Fibroblast of peridontal ligament (primary cell): Measurements from ENCODE around the gene COL4A5.
"Not testable (repeated sequence)": the region's sequence is repeated elsewhere in the genome, so short reads cannot be mapped to it uniquely, and the experiment has no call there.

Experiments
- DNase-seq: peaks from one replicate; pipeline ENCODE4 v3.0.0-alpha.2; 2010; ENCODE audit errors: extremely low read depth

Gene COL4A5

DNA sequence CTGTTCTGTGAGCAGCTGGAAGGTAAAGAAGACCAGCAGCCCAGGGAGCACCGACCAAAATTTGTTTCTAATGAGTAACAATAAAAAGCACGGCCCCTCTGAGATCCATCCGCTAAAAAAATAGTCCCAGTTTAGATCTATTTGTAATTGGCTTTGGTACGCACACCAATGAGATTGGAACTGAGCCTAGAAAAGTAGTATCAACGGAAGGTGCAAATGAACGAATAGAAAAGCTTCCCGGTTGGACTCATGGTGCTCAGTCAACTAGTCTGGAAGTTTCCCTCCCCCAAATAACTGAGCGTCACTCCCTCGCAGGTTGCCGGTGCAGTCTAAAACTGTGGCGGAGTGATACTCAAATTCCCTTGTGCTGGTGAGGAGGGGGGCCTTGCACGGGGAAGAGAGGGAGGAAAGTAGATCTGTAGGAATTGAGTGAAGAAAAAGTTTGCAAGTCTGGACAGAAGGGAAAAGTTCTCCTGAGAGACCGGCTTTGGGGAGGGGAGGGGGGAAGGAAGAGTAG, at the start of gene COL4A5:
Gene COL4A5, plus strand, starts transcription at position 413 of the 517 bp plus-strand sequence. CDS start 288 bp downstream, outside the sequence.
- DNase-seq: peak; percentile 0

DNA sequence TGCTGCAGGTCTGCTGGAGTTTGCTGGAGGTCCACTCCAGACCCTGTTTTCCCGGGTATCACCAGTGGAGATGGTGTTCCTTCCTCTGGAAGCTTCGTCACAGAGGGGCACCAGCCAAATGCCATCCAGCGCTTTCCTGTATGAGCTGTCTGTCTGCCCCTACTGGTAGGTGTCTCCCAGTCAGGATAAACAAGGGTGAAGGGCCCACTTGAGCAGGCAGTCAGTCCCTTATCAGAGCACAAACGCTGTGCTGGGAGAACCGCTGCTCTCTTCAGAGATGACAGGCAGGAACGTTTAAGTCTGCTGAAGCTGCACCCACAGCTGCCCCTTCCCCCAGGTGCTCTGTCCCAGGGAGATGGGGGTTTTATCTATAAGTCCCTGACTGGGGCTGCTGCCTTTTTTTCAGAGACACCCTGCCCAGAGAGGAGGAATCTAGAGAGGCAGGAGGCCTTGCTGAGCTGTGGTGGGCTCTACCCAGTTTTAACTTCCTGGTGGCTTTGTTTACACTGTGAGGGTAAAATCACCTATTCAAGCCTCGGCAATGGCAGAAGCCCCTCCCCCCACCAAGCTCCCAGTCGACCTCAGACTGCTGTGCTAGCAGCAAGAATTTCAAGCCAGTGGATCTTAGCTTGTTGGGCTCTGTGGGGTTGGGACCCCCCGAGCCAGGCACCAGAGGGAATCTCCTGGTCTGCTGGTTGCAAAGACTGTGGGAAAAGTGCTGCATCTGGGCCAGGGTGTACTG, 48.5 kb upstream of the COL4A5 start:
- DNase-seq: not testable (repeated sequence)

DNA sequence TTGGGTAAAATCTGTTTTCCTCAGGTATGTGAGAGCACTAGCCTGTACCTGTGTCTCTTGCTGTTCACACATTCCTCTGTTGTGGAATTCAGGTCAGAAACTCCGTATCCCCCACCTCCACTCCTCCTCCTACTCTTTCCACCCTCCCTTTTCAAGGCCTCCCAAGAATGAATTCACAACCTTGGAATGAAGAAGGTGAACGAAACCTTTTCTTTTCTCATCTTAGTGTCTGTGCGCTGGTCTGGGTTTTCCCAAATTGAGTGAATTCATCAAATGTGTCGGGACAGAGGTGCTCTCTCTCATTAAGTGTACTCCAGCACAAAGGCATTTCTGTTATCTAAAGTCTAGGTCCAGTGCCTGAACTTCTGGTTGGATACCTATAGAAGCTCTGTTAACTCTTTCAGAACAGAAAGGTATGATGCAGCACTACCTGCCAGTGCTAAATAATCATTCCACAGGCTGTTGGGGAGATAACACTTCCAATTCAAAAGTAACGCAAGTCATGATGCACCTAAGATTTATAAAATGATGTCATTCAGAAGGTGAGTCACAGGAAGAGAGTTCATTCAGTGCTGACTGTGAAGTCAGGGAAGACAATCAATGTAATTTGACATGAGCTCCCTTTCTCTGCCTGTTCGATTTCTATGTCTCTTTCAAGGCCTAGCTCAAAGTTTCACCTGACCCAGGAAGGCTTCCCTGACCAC, 43.3 kb upstream of the COL4A5 start:
- DNase-seq: no peak

DNA sequence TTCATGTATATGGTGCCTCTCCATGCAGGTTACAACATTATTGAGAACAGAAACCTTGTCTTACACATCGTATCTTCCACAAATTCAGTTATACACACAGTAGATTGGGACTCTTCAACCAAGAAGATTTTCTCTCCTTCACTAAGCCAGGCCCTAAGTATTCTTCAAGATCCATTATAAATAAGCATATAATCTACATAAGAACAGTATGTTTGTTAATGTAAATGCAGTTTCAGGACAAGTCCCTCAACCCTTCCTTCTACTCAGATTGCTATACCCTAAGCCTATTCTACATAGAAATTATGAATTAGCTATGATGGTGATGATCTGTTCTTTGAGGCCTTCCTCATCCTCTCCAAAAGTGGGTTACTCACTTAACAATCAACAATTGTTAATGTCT, 42.7 kb upstream of the COL4A5 start:
- no peak for DNase-seq

DNA sequence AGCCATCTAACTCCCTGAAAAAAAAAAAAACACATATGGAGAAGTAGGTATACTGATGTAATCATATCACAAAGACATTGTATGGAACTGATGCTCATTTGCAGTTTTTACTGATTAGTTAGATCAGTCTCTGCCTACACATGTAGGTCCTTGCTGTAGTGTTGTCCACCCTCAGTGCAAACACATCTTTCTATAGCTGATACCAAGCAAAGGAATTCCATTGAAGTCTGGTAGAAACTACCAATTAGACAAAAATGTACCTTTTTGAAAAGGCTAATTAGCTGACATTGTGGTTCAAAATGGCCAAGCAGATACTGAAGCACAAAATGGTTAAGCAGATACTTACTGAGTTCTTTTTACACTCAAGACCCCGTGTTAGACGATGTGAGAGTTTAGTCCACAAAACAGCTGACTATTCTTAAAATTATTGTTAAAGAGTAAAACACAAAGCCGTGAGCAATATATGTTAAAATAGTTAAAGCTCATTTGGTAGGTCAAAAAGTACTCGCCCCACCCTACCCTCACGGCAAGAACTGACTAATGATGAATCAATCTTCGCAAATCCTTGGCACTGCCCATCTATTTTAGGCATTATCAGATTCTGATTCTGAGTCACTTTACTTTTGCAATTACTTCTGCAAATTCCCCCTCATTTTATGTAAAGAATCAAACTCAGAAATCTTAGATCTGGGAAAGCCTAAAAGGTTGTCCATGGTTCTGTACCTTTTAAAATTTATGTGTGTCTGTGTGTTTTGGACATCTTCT, 41.8 kb upstream of the COL4A5 start:
- DNase-seq: no peak

DNA sequence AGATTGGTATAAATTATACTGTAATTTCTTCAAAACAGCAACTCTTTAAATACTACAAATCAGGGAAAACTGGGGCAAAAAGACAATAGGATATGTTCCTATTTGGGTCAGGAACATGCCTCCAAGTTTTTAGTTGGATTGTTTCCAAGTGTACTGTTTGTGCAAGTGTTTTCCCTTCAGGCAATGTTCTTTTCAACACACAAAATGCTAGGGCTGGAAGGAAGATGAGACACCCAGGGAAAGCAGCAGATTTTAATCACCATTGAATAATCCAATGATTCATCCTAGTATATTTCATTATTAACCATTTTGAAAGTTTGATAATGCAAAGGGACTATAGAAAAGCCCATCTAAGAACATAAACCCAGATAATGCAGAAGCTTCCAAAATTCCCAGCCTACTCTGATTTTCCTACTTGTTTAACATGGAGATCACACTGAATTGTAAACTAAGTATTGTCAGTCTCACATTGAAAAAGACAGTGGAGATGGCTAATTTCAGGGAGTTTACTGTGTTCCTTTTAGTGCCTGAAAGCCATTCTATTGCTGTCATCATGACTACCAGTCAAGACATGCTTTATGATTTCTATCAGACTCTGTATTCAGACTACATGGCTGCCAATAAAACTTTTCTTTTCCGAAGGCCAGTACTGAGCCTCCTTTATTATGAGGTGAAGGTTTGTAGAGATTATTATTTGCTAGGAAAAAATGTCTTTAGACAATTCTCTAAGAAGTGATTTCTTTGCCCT, 40.0 kb upstream of the COL4A5 start:
- DNase-seq: no peak

DNA sequence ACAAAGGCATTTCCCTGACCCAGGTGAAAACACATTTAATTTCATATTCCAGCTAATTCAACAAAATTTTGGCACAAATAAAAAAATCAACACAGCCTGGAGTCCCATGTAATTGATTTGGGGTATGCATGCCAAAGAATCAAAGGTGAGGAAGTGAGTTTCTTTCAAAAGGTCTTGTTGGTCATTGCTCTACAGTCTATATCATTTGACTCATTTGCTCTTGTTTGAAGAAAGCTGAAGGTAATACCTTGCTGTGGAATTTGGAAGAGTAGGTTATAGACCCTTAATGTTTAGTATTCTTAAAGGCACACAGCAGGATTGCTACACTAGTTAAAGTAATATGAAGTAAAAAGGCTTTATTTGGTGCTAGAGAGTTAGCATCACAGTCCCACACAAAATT, 26.9 kb upstream of the COL4A5 start:
- no peak for DNase-seq

DNA sequence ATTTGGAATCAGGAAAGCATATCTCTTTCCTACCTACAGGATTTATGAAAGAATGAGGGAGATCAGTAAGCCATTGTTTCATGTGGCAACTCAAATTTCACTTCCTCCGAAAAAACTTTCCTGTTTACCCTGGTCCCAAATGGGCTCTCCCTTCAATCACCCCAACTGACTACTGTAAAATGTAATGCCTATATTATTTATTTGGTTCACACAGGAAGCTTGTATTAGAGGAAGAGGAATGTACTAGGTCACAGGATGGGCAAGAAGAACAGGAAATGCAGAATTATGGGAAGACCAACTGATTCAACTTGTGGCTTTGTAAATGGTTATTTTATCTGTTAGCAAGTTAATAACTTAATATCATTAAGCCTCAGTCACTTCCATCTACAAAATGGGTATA, 24.5 kb upstream of the COL4A5 start:
- DNase-seq: no peak

DNA sequence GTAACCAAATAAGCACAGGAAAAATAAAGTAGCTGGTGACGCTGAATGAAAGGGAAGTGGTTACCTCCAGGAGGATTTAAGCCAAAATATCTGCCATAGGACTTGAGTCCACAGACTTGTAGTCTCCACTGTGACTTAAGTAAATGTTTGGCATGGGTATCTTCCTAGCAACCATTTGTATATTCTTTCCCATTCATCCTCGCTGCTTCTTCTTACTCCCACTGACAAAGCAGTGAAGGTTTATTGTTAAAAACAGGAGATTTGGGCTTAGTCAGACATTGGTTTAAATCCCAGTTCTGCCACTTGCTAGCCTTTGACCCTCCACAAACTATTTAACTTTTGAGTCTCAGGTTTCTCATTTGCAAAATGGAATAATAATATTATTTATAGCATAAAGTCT, 23.7 kb upstream of the COL4A5 start:
- DNase-seq: no peak

DNA sequence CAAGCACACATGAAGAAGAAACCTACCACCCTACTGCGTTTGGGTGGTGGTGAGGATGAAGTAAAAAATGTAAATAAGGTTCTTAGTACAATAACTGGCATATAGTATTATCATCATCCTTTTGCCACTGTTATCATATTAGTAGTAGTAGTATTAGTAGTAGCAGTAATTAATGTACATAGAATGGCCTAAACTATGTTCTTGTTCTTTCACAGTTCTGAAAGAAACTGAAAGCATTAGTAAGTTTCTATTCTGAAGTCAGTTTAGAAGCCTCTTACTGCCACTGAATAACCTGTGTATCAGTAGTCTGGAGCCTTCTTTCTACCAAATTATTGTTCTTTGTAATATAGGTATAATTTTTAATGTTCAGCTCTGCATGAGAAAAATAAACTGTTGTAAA, 22.4 kb upstream of the COL4A5 start:
- no peak for DNase-seq

DNA sequence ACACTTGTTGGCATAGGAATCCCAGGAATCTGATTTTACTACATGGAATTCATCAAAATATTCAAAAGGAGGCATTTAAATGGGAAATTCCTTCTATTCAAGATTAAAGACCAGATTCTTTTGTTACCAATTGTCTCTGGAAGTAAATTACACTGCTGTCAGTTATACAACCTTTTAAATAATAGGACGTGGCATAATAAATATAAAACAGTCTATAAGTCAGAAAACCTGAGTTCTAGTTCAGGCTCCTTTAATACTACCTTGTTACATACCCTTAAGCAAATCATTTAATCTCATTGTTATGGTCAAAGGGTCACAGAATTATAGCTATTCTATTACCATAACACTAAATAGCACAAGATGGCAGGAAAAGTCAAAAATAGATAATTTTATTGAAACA, 20.2 kb upstream of the COL4A5 start:
- no peak for DNase-seq

DNA sequence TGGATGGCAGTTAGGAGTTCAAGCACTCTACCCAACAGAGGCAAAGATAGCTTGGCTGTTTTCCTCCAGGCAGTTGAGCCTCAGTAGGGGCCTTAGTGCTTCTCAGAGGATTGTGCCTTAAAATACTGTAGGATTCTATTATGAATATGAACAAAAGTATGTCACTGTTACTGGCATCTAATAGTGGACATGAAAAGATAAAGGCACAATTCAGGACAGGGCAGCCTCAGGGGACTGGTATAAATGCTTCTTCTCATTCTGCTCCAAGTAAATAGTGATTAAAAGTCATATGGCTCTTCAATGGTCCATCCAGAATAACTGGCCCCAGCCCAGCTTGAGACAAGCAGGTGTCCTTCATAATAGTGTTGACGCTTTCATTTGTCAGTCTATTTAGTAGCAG, 19.2 kb upstream of the COL4A5 start:
- DNase-seq: no peak

DNA sequence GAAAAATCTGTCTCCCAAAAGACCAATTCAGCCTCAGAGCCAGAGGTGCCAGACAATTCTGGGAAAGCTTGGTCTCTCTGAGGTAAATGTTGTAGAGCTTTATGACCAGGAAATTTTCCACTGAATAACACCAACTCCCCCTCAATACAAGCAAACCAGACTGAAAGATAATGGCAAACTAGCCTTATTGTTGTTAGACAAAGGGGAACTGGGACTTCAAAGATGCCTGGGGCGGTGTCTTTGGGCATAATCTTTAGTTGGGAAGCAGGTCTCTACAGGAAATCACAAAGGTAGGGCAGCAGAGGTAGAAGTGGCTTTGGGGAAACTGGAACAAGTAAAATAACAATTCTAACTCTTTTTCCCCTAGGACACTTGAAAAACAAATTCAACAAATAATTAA, 13.4 kb upstream of the COL4A5 start:
- DNase-seq: no peak

DNA sequence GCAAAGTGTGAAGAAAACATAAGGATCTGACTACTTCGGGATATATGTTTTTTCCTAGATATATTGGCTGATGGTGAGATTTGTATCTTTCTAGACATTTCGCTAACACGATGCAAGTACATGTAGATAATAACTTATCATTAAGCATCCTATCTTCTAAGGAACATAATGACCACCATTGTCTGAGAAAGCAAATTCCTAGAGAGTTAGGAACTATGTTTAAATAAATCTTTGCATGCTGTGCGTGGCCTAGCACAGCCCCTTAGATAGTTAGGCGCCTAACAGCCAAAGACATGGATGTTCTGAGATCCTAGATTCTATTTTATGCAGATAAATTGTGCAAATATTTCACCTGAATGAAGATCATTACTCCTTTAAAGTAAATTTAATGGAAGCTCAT, 4.4 kb upstream of the COL4A5 start:
- no peak for DNase-seq

DNA sequence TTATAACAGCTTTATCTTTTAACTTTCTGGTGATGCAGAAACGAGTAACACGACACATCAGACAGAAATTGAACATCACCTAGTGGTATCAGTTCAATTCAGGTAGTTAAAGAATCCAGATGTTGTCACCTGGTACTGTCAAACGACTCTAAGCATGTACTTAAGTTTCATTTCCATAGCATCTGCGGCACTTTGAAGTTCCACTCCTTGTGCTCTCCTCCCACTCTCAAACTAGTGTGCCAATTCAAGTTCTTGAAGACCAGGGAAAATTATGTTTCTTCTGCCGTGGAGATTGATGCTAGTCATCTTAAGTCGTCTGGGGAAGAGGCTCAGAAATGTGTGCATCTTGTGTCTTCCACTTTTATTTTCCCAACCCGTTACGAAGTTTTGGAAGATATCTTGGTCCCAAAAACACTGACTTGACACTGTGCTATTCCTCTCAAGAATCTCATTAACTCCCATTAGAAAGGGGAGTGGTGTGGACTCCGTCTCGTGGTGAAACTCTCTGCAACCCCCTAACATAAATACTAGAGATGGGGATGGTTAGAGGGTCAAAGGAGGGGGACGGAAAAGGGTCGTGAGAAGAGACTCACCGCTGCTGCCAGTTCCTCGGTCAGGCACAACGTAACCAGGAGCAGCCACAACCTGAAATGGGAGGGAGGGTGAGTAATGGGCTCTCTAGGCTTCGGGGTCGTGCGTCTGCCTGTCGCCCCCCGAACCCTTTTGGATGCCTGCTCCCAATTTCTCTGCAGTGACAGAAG, 2.1 kb upstream of the COL4A5 start:
- DNase-seq: no peak

DNA sequence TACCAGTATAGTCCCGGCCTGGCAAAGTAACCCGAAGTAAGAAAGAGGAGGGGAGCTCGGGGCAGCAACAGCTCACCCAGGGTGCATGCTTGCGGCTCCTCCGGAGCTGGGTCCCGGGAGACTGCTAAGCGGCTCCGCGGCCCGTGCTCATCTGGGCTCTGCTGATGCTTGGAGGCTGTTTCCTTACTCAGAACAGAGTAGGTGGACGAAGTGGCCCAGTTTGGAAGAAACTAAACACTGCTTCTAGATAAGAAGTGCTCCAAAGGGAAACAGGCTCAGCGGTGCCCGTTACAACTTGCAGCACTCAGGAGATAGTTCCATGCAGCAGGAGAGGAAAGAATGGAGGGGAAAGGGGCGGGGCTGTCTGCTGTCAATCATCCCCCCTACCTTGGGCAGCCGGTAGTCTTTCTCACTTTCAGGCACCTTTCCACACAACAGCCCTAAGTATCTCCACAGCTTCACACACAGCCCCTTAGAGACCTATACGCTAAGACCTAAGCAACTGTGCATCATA, 1.5 kb upstream of the COL4A5 start, which contains the start of gene COL4A6:
Gene COL4A6, minus strand, starts transcription at position 313 of the 514 bp plus-strand sequence. Its CDS starts 226 bp downstream, at position 87.
- no peak for DNase-seq

DNA sequence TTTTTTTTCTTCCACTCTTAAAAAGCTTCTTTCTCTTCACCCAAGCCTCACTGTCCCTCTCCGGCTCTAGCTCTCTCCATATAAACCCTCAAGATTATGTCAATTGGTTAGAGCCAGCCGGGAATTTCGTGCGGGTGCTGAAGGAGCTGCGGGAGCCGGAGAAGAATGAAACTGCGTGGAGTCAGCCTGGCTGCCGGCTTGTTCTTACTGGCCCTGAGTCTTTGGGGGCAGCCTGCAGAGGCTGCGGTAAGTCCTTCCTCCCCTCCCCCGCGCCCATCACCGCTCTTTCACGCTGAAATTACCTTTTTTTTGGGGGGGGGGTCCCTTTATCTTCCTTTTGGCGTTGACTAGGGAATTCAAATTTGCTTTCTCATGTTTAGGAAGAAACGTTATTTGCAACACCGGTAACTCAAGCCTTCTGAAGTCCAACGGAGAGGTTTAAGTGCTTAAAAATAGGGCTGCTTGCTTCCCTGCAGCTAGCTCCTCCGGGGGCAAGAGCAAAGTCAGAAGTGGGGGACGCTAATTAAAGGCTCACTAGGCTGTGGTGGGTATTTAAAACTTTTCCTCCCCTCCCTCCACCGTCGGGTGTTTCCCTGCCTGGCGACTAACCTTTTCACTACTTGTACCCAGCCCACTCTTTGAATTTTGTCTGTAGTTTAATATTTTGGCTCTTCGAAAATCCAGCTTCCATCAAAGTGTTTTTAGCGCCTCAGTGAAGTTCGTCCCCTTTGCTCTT, 491 bp downstream of the COL4A5 start:
- DNase-seq: no peak

DNA sequence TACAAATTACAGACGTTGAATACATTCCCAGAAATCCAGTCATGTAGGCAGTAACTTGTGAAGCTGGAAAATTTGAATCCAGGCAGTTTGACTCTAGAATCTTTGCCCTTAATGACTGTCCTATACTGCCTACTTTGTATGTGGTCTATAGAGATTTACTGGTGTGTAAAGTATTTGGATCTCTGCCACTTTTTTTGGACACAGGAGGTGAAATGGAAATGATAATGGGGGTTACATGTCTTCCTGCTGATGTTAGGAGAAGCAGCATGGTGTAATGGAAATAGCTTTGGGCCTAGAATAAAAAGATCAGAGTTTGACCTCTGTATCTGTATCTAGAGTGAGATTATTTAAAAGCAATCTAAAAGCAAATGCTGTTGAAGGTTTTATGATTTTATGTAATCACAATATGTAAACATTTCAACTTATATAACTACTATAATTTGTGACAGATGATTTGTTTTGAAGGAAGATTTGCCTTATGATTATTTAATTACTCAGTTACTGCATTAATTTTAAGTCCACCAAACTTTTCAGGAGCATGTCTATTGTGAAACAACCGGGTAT, 3.3 kb downstream of the COL4A5 start:
- no peak for DNase-seq

DNA sequence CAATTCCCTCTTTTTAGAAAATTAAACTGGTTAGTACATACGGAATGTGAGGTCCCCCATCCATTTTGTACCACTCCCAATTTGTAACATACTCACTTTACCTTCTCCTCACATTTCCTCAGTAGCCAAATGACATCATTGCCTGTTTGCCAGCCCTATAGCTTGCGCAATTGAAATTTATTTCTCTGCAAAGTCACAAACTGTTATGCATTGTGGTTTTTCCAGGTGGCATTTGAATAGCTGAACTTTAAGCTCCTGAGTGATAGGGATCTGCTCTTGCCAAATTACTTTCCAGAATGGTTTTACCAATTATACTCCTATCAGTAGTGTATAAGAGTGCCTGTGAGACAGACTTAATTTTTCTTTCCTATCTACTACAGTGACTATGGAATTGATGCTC, 7.7 kb downstream of the COL4A5 start:
- no peak for DNase-seq

DNA sequence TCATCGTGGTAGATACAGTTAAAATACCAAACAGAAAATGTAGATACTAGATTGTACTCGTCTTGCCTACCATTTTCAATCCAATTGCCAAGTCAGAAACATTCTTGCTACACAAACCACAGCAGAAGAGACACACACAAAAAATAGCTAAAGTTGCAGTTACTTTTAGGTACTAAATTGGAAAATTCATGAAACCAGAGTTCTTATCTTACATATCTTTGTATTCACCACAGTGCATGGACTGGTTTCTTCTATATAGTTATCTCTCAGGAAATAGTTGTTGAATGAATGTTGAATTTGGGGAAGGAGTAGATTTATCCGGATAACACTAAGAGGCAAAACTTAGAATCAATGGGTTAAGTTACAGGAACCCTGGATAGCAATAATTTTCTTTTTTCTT, 14.2 kb downstream of the COL4A5 start:
- DNase-seq: no peak
